B cell (primary cell): ENCODE measurements around the gene CCDC200. TPM values are rescaled to one million over a fixed set of nuclear protein-coding genes. Genes with fewer than 3 reads are reported as not detected.

ENCODE experiments used
- ATAC-seq: fragments of 200-7000 bp; cut with Tn5 transposase; one replicate; pipeline ENCODE4 v1.10.0; 2021; ENCODE audit warnings: low read depth, mild to moderate bottlenecking, moderate number of reproducible peaks, moderate library complexity
- CTCF ChIA-PET: fragments of 350-600 bp; sonication (Branson Sonifier 250); formaldehyde crosslinking; loops from one replicate; lab custom pipeline; 2021; ENCODE audit warnings: antibody characterized with exemption, inconsistent platforms; lab: Charles Lee
- POLR2A ChIA-PET: fragments of 350-600 bp; sonication (Branson Sonifier 250); formaldehyde crosslinking; loops from one replicate; lab custom pipeline; 2021; ENCODE audit warnings: antibody characterized with exemption; lab: Charles Lee
- DNase-seq: peaks from one replicate; pipeline ENCODE4 v3.0.0; 2013
- H2AFZ ChIP-seq: 2 replicates; pipeline ENCODE4 v1.6.1; 2012; ENCODE audit warnings: mild to moderate bottlenecking, low read depth, low read length; ENCODE audit not compliant: insufficient read depth, poor library complexity, severe bottlenecking
- H3K27ac ChIP-seq, 2 donors: 1 replicate in 1 of 2; 2 replicates in 1 of 2; pipeline ENCODE4 v1.5.1; 2012 to 2013; ENCODE audit warnings: low read length in 2 of 2, mild to moderate bottlenecking in 2 of 2, moderate library complexity in 1 of 2
- H3K27me3 ChIP-seq, 4 experiments: fragments of 200-600 bp in 1 of 4; sonication (generic) in 1 of 4; replicated peaks in 1 of 4; 1 replicate in 2 of 4; 2 replicates in 2 of 4; pipeline versions ENCODE4 v1.6.1 to v1.7.0; 2013 to 2016; ENCODE audit warnings: low read length in 3 of 4, mild to moderate bottlenecking in 2 of 4, mixed read lengths in 1 of 4, moderate library complexity in 1 of 4; ENCODE audit not compliant: insufficient read depth in 4 of 4, control insufficient read depth in 3 of 4; ENCODE audit errors: control extremely low read depth in 1 of 4
- H3K36me3 ChIP-seq, 2 experiments: replicated peaks in 1 of 2; 1 replicate in 1 of 2; 2 replicates in 1 of 2; pipeline versions ENCODE4 v1.6.1 to v1.7.1; 2013; ENCODE audit warnings: low read length in 1 of 2; ENCODE audit not compliant: insufficient read depth in 2 of 2, control insufficient read depth in 1 of 2; ENCODE audit errors: control extremely low read depth in 1 of 2, extremely low read depth in 1 of 2
- H3K4me1 ChIP-seq, 2 donors: fragments of 200-600 bp in 1 of 2; sonication (generic) in 1 of 2; 1 replicate in 1 of 2; 2 replicates in 1 of 2; pipeline versions ENCODE4 v1.5.1 to v1.6.1; 2013 to 2017; ENCODE audit warnings: low read length in 2 of 2; ENCODE audit not compliant: control insufficient read depth in 2 of 2, insufficient read depth in 2 of 2
- H3K4me2 ChIP-seq: replicated peaks from 2 replicates; pipeline ENCODE3; 2012; ENCODE audit warnings: mild to moderate bottlenecking, low read depth, low read length; ENCODE audit not compliant: poor library complexity, severe bottlenecking
- H3K4me3 ChIP-seq, 5 experiments: fragments of 200-600 bp in 1 of 5; sonication (generic) in 1 of 5; 1 replicate in 3 of 5; 2 replicates in 2 of 5; pipeline versions ENCODE4 v1.5.1 to v1.7.0; 2011 to 2016; ENCODE audit warnings: low read length in 4 of 5, mild to moderate bottlenecking in 4 of 5, low read depth in 2 of 5, control low read depth in 1 of 5, moderate library complexity in 1 of 5; ENCODE audit not compliant: insufficient read depth in 1 of 5; ENCODE audit errors: control extremely low read depth in 1 of 5, extremely low read depth in 1 of 5
- H3K79me2 ChIP-seq: fragments of 200-600 bp; sonication (generic); one replicate; pipeline ENCODE4 v1.6.0; 2016; ENCODE audit warnings: low read length; ENCODE audit not compliant: control insufficient read depth, insufficient read depth
- H3K9ac ChIP-seq: fragments of 200-600 bp; sonication (generic); 2 replicates; pipeline ENCODE4 v1.6.1; 2017; ENCODE audit warnings: mild to moderate bottlenecking, low read length, moderate library complexity
- H3K9me3 ChIP-seq, 3 donors: one replicate each; pipeline versions ENCODE4 v1.6.1 to v1.7.1; 2013; ENCODE audit warnings: low read length in 2 of 3; ENCODE audit not compliant: control insufficient read depth in 2 of 3, insufficient read depth in 1 of 3; ENCODE audit errors: control extremely low read depth in 1 of 3
- H4K20me1 ChIP-seq: 2 replicates; pipeline ENCODE4 v1.6.0; 2012; ENCODE audit warnings: mild to moderate bottlenecking, low read length; ENCODE audit not compliant: insufficient read depth, control insufficient read depth, poor library complexity, severe bottlenecking
- H3K27ac Mint-ChIP-seq: one replicate; pipeline ENCODE4 v1.8.0; 2021; ENCODE audit warnings: mixed read lengths
- H3K27me3 Mint-ChIP-seq: one replicate; pipeline ENCODE4 v1.8.0; 2021; ENCODE audit warnings: mixed read lengths
- H3K4me1 Mint-ChIP-seq: one replicate; pipeline ENCODE4 v1.8.0; 2021; ENCODE audit warnings: mixed read lengths
- H3K4me3 Mint-ChIP-seq: one replicate; pipeline ENCODE4 v1.8.0; 2021; ENCODE audit warnings: mixed read lengths
- H3K9me3 Mint-ChIP-seq: one replicate; pipeline ENCODE4 v1.8.0; 2022; ENCODE audit warnings: mixed read lengths; ENCODE audit not compliant: insufficient read depth
- CTCF ChIP-seq: fragments of 200-600 bp; IDR thresholded peaks from one replicate; pipeline ENCODE4 v1.8.0; 2022; ENCODE audit warnings: antibody characterized with exemption, mild to moderate bottlenecking
- EZH2 ChIP-seq: IDR thresholded peaks from 2 replicates; pipeline ENCODE4 v1.6.1; 2012; ENCODE audit warnings: borderline replicate concordance, low read depth, mild to moderate bottlenecking, moderate library complexity, low read length; ENCODE audit not compliant: insufficient read depth, poor library complexity, severe bottlenecking
- WGBS: methylation state at CpG from one replicate; pipeline ENCODE4 v1.1.5; 2013; ENCODE audit warnings: missing lambda C conversion rate; ENCODE audit not compliant: insufficient coverage; 5-methylcytosine and 5-hydroxymethylcytosine counted together
- intact Hi-C: fragments of 100-400 bp; cut with micrococcal nuclease; formaldehyde crosslinking; loops from one replicate; pipeline ENCODE4 v1.10.0; 2022
- polyA plus RNA-seq: library from polyadenylated mRNA; depleted of rRNA; stranded (reverse); fragments of >200 nt; gene quantifications from 2 replicates; pipeline ENCODE4 v1.2.3, GENCODE V29; 2012
- total RNA-seq, 2 donors: library from RNA; stranded (reverse); fragments of 120-200 nt in 1 of 2; gene quantifications; 1 replicate in 1 of 2; 2 replicates in 1 of 2; pipeline versions ENCODE4 v1.2.3 to v1.2.4, GENCODE V29; 2013 to 2022

The CCDC200 gene
- total and polyA plus RNA-seq, 2 donors (not counting 1 experiment from before 2014, with no cell fraction given): 0.16 to 0.74 TPM

- TF ChIP-seq CTCF (no peak), EZH2 (no peak)
- Mint-ChIP-seq H3K9me3 (no peaks in the 10 kb centered on the region), H3K4me1 (peaks cover 35% of the 10 kb centered on the region), H3K4me3 (no peak overlapping the region), H3K27me3 (no peaks in the 10 kb centered on the region), H3K27ac (peak overlapping the region; percentile 71)
- intact Hi-C loops: loop anchor here (1.0 kb wide), 1 partner anchor 12 kb away; no protein-coding TSS in a partner anchor
- Histone ChIP-seq H3K4me2 (no peak overlapping the region), H3K4me3 (no peak overlapping the region), H4K20me1 (no peaks in the 10 kb centered on the region), H3K9ac (no peak overlapping the region), H3K36me3 (peaks cover 2 to 43% of the 10 kb centered on the region in 2 experiments), H3K9me3 (no peaks in the 10 kb centered on the region), H3K27ac (peak overlapping the region in 1 of 2 donors; percentile 51), H2AFZ (no peak overlapping the region), H3K79me2 (peaks cover 50% of the 10 kb centered on the region), H3K27me3 (no peaks in the 10 kb centered on the region), H3K4me1 (peaks cover 16 to 24% of the 10 kb centered on the region in 2 donors)
- ATAC-seq (no peak), DNase-seq (no peak)
- 60% methylated on average over 1 of the region's 4 CpGs for WGBS
- POLR2A ChIA-PET: no interaction called here
- CTCF ChIA-PET: no interaction called here
These were observed 53.0 kb downstream of the CCDC200 start for GRCh38 chr17:43175213-43176118.
